ENCODE data around the gene GJC1. TPM values are rescaled to one million over a fixed set of nuclear protein-coding genes. Genes with fewer than 3 reads are reported as not detected.
"Not testable (repeated sequence)": the region's sequence is repeated elsewhere in the genome, so short reads cannot be mapped to it uniquely, and the experiment has no call there.

The GJC1 gene
- total RNA-seq, 1 experiment from 2014 or later, result 5.2 TPM

- no peak for DNase-seq (ENCODE audit: extremely low read depth, low read depth)
Measured at GRCh38 chr17:44846206-44846605, 16.1 kb upstream of the GJC1 start.

DNA sequence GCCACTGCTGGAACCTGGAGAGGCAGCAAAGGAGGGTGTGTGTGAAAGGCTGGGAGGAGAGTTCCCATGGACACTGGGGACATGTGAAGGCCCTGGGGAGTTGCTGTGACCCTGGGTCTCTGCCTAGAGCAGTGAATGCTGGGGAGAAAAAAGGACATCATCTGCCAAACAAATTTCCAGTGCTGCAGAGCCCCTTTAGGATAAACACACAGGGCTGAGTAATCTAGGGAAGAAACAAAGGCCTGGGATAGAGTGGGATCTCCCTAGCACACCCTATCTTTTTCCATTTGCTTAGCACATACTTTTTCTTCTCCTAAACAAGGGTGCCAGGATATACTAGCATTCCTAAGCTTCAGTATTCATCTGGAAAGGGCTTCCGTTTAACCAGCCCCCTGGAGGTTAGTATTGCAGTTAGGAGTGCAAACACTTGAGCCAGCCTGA is 14.3 kb upstream of the GJC1 start:
- no peak for DNase-seq (ENCODE audit: extremely low read depth, low read depth)

- DNase-seq (ENCODE audit: extremely low read depth, low read depth), result no peak
Measured at GRCh38 chr17:44842748-44843147, 12.7 kb upstream of the GJC1 start.

DNA sequence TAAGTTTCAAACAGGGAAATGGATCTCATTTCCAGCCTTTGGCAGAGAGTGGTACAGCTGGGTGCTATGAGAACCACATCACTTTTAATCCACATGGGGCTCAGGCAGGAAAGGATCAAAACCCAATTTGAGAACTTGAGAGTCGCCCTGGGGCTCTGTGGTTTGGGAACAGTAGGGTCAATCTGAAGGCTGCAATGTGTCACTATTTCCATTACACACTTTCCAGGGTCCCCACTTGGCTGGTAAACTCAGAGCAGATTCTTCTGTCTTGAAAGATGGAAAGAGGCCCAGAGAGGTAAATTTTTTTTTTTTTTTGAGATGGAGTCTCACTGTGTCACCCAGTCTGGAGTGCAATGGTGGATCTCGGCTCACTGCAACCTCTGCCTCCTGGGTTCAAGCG is 10.8 kb upstream of the GJC1 start:
- DNase-seq (ENCODE audit: extremely low read depth, low read depth), result no peak

GRCh38 chr17:44840274-44840673 is 10.2 kb upstream of the GJC1 start:
- DNase-seq (ENCODE audit: extremely low read depth, low read depth), result no peak

GRCh38 chr17:44837196-44837595 is 7.1 kb upstream of the GJC1 start:
- DNase-seq (ENCODE audit: extremely low read depth, low read depth), result no peak

GRCh38 chr17:44832805-44833204 is 2.7 kb upstream of the GJC1 start:
- DNase-seq (ENCODE audit: extremely low read depth, low read depth), result no peak

GRCh38 chr17:44831371-44831770 is 1.3 kb upstream of the GJC1 start:
- no peak for DNase-seq (ENCODE audit: extremely low read depth, low read depth)

GRCh38 chr17:44830359-44831288 is 537 bp upstream of the GJC1 start:
- DNase-seq (ENCODE audit: extremely low read depth, low read depth), result no peak

DNA sequence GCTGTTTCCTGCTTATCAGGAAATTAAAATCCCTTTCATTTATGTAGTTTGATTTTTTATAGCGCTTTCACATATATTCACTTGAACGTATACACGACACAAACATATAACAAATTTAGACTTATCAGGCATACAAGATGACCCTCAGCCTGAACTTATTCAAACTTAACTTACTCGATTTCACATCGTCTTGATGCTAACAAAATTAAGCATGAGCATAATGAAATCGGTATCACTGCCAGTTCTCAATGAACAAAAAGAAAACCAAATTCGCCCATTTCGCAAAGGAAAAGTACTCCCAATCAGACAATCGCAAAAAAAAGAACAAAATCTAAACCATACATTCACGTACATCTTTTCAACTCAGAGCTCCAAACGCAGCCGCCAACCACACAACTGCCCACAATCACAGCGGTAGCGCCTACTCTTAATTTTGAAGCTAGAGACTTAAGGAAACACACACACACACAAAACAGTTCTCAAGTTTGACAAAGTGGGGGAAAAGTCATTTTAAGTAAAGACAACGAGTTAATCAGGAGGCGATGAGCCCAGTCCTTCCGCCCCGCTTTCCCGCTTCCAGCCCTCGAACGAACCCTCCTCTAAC is 1.1 kb downstream of the GJC1 start:
- no peak for DNase-seq (ENCODE audit: extremely low read depth, low read depth)

GRCh38 chr17:44827863-44828262 is 2.2 kb downstream of the GJC1 start:
- DNase-seq (ENCODE audit: extremely low read depth, low read depth), result no peak

DNA sequence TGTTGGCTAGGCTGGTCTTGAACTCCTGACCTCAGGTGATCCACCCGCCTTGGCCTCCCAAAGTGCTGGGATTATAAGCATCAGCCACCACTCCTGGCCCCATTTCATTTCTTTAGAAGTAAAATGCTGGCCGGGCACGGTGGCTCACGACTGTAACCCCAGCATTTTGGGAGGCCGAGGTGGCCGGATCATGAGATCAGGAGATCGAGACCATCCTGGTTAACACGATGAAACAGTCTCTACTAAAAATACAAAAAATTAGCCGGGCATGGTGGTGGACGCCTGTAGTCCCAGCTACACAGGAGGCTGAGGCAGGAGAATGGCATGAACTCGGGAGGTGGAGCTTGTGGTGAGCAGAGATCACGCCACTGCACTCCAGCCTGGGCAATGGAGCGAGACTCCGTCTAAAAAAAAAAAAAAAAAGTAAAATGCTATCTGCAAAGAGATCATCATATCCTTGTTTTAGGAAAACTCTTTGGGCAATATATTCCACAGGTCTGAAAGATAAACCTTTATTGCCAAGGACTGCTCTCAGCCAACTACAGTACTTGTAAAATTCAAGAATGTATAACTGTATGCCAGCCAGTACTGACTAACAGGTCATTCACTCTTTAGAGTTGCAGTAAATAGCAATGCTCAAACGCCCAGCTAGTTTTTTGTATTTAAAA is 3.8 kb downstream of the GJC1 start:
- no peak for DNase-seq (ENCODE audit: extremely low read depth, low read depth)

DNA sequence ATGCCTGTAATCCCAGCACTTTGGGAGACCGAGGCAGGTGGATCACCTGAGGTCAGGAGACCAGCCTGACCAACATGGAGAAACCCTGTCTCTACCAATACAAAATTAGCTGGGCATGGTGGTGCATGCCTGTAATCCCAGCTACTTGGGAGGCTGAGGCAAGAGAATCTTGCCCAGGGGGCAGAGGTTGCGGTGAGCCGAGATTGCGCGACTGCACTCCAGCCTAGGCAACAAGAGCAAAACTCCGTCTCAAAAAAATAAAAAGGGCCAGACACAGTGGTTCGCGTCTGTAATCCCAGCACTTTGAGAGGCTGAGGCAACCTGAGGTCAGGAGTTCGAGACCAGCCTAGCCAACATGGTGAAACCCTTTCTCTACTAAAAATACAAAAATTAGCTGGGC is 4.9 kb downstream of the GJC1 start:
- DNase-seq (ENCODE audit: extremely low read depth, low read depth), result not testable (repeated sequence)

DNA sequence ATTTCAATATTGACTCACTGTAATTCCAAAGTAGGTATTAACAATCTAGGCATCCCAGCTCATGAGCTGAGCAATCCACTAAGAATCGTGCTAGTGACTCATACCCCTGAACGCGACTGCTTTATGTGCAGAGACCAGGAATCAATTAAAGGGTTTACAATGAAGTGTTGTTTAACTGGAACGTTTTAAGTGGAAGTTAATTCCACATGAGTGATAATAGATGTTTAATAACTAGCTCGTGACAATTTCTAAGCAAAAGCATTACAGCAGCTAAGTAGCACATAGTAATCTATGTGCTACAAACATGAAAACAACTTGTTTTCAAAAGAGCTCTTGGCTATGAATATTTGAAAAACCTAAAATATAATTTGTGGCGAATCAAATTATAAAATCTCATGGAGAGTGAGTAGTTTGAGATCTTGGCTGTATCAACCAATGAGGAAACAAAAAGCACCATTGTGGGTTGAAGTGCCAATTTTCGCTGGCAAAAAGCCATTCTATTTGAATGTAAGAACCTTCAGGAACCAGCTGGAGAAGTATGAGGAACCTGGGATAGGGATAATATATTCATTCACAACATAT is 9.4 kb downstream of the GJC1 start:
- peak; percentile 43 for DNase-seq (ENCODE audit: extremely low read depth, low read depth)

- DNase-seq (ENCODE audit: extremely low read depth, low read depth), result not testable (repeated sequence)
Measured at GRCh38 chr17:44818508-44818907, 11.6 kb downstream of the GJC1 start.

DNA sequence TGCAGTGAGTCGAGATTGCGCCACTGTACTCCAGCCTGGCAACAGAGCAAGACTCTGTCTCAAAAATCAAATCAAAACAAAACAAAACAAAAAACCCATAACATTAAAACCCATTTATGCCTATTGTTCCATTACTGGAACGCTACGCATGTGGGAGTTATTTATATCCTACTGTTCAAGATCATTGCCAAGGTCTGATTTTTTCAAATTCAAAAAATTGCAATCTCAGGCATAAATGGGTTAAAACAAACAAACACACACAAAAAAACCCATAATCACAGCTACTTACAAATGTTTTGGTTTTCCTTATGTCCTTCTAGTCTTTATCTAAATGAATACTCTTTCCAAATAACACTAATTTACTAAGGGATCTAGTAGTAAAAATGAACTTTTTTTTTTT is 17.8 kb downstream of the GJC1 start:
- no peak for DNase-seq (ENCODE audit: extremely low read depth, low read depth)

DNA sequence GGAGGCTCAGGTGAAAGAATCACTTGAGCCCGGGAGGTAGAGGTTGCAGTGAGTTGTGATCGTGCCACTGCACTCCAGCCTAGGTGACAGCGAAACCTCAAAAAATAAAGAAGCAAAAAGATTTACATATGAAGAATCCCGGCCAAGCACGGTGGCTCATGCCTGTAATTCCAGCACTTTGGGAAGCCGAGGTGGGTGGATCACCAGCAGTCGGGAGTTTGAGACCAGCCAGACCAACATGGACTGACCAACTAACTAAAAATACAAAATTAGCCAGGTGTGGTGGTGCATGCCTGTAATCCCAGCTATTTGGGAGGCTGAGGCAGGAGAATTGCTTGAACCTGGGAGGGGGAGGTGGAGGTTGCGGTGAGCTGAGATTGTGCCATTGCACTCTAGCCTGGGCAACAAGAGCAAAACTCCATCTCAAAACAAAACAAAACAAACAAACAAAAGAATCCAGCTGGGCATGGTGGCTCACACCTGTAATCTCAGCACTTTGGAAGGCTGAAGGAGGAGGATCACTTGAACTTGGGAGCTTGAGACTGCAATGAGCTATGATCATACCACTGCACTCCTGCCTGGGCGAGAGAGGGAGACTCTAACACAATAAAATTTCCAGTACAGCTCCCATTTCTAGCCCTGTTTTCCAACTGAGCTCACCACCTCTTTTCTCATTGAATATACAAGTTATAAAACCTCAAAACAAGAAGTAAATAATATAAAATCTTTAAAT is 21.3 kb downstream of the GJC1 start:
- DNase-seq (ENCODE audit: extremely low read depth, low read depth), result not testable (repeated sequence)

DNA sequence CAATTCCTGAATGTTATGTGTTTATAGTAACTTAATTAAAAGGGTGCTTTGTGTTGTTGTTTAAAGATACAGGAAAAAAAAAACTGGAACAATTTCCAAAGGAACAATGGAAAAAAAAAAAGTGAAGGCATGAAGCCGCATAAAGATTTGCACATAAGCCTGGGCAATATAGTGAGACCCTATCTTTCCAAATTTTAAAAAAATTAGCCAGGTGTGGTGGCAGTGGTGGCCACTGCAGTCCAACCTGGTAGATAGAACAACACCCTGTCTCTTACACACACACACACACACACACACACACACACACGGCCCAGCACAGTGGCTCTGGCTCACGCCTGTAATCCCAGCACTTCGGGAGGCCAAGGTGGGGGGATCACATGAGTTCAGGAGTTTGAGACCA is 21.9 kb downstream of the GJC1 start:
- DNase-seq (ENCODE audit: extremely low read depth, low read depth), result no peak

DNA sequence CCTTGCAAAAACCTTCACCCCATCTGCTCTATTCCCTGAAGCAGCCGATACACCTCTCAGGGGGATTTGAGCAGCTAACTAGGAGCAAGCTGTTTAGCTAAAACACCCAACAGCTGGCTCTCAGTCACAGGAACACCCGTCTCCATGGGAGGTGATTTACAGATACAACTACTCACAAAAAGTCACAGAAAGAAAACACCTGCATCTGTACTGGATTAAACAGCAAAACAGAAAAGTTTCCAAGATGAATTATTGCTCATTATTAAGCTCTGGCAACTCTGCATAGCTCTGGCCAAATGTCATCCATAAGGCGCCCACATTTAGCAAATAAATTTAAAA is 22.3 kb downstream of the GJC1 start:
- DNase-seq (ENCODE audit: extremely low read depth, low read depth), result no peak

DNA sequence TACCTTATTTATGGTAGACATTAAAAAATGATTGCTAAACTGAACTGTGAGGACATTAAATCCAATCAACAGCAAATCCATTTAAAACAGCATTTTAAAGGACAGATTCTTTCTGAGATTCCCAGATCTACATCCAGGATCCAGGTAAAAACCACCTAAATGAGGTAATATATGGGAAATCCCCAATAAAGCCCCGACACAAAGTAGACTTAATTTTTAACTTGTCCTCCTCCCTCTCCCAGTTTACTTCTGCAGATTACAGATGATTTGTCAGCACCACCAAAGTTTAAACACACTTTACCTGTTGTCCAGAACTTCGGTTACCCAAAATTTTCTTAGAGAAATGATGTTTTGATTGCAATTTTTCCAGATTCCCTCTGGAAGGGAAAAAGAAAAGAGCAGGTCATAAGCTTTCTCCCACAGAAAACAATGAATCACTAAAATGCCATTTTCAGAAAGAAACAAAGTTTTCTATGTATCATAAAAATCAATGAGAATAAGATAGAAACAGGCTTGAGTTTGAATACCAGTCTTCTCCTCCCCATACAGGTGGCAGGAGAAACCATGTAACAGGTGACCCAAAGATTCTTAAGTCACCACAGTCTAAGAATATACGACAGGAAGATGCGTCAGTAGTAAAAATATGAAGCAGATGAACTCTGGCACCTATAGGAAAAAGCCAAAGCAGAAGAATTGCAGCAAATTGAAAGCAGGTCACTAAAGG is 22.8 kb downstream of the GJC1 start:
- no peak for DNase-seq (ENCODE audit: extremely low read depth, low read depth)
